Psoas muscle (tissue), 8 donors: ENCODE measurements around the gene FBXL20. TPM values are rescaled to one million over a fixed set of nuclear protein-coding genes. Genes with fewer than 3 reads are reported as not detected.
"Not testable (repeated sequence)": the region's sequence is repeated elsewhere in the genome, so short reads cannot be mapped to it uniquely, and the experiment has no call there.

Experiments used
- ATAC-seq, 4 donors: fragments of 200-7000 bp; cut with Tn5 transposase; one replicate each; pipeline ENCODE4 v1.9.1; 2020; ENCODE audit warnings: moderate library complexity in 3 of 4, mild to moderate bottlenecking in 2 of 4
- DNase-seq, 2 donors: peaks; one replicate each; pipeline ENCODE4 v3.0.0-alpha.2; 2020
- H3K27ac ChIP-seq: fragments of 200-600 bp; one replicate; pipeline ENCODE4 v1.8.0; 2022
- H3K27me3 ChIP-seq, 3 donors: fragments of 200-600 bp in 1 of 3; one replicate each; pipeline versions ENCODE4 v1.6.1 to v1.8.0; 2013 to 2022; ENCODE audit warnings: low read length in 2 of 3, mild to moderate bottlenecking in 2 of 3, moderate library complexity in 1 of 3; ENCODE audit not compliant: insufficient read depth in 3 of 3
- H3K36me3 ChIP-seq, 2 donors: fragments of 200-600 bp in 1 of 2; one replicate each; pipeline versions ENCODE4 v1.6.1 to v1.8.0; 2013 to 2022; ENCODE audit warnings: low read depth in 1 of 2, mild to moderate bottlenecking in 1 of 2, moderate library complexity in 1 of 2; ENCODE audit not compliant: insufficient read depth in 1 of 2
- H3K4me1 ChIP-seq: fragments of 200-600 bp; one replicate; pipeline ENCODE4 v1.8.0; 2022
- H3K4me3 ChIP-seq: fragments of 200-600 bp; one replicate; pipeline ENCODE4 v1.8.0; 2022; ENCODE audit warnings: mild to moderate bottlenecking
- H3K9me3 ChIP-seq: fragments of 200-600 bp; one replicate; pipeline ENCODE4 v1.8.0; 2022
- CTCF ChIP-seq: fragments of 200-600 bp; IDR thresholded peaks from one replicate; pipeline ENCODE4 v1.8.0; 2022; ENCODE audit warnings: antibody characterized with exemption
- WGBS, 3 donors: extraction: QIAGEN DNeasy Blood & Tissue Kit; methylation state at CpG; one replicate each; pipeline versions ENCODE4 v1.1.6 to v1.1.7; 2013; 5-methylcytosine and 5-hydroxymethylcytosine counted together
- intact Hi-C, 2 donors: fragments of 100-400 bp; cut with DNase I; formaldehyde crosslinking; loops; one replicate each; pipeline versions ENCODE4 v1.11.0 to v1.14.2; 2022
- polyA plus RNA-seq, 3 donors: library from polyadenylated mRNA; stranded (reverse); fragments of 200-250 nt; gene quantifications; one replicate each; pipeline ENCODE4 v1.2.3, GENCODE V29; 2013
- total RNA-seq, 4 donors: library from RNA; stranded (reverse); fragmentation: NEBNext Ultra II Directional in 2 of 4; extraction: Animal tissue kit (Norgen Biotek cat#: 25700) in 2 of 4; gene quantifications; one replicate each; pipeline versions ENCODE4 v1.2.1 to v1.2.4, GENCODE V29; 2021 to 2023
- donor health status: healthy with polysubstance abuse.
- donor health status: DM: no; HTN: no; CAD: no; lungs with moderate emphysema.
- donor health status: Bipolar disorder and iron deficiency.
- donor health status: healthy.
- donor health status: DM: yes; HTN: yes; CAD: no.
- donor health status: DM: no; HTN: no; CAD: no.
- donor health status: DM: no; HTN: no; CAD: no.
- donor health status: DM: yes; HTN: yes; CAD: no.

The FBXL20 gene
- total and polyA plus RNA-seq, 7 donors, result 0.89 to 8.7 (median 8.0) TPM

GRCh38 chr17:39376434-39376833 lies 25.0 kb downstream of the FBXL20 start:
- H3K36me3 ChIP-seq, result no peaks in the 10 kb centered on the region
- peak in 2 of 4 donors; percentile 19 to 53 for ATAC-seq

GRCh38 chr17:39367805-39368204 lies 33.6 kb downstream of the FBXL20 start:
- ATAC-seq, intact Hi-C loops, H3K27ac ChIP-seq, H3K27me3 ChIP-seq, H3K36me3 ChIP-seq, DNase-seq, H3K4me3 ChIP-seq, H3K9me3 ChIP-seq: not testable (repeated sequence)
- 97 to 100% (median 99%) methylated on average over 4 of the region's 4 CpGs for WGBS, 3 donors
- H3K4me1 ChIP-seq, result peaks cover 15% of the 10 kb centered on the region

More at GRCh38 chr17:39376434-39376833, 25.0 kb downstream of the FBXL20 start:
- intact Hi-C loops, result no loop called here
- H3K4me3 ChIP-seq, result no peak overlapping the region
- no peak for DNase-seq
- no peak overlapping the region for H3K27ac ChIP-seq
- peaks cover 21% of the 10 kb centered on the region for H3K4me1 ChIP-seq
- no peaks in the 10 kb centered on the region for H3K9me3 ChIP-seq
- TF ChIP-seq CTCF, result no peak
- H3K27me3 ChIP-seq, result no peaks in the 10 kb centered on the region
- 39 to 46% (median 46%) methylated on average over 2 of the region's 2 CpGs for WGBS, 3 donors

- intact Hi-C loops, result no loop called here
- Histone ChIP-seq H3K27ac (no peak overlapping the region), H3K36me3 (no peaks in the 10 kb centered on the region), H3K4me1 (peaks cover 19% of the 10 kb centered on the region), H3K4me3 (no peak overlapping the region), H3K9me3 (no peaks in the 10 kb centered on the region), H3K27me3 (no peaks in the 10 kb centered on the region)
- no peak for ATAC-seq
- TF ChIP-seq CTCF, result no peak
- WGBS, 3 donors, result 75 to 80% (median 80%) methylated on average over 5 of the region's 5 CpGs
- DNase-seq, result no peak
Observed at GRCh38 chr17:39365872-39366271, 35.6 kb downstream of the FBXL20 start.

GRCh38 chr17:39365242-39365641 lies 36.2 kb downstream of the FBXL20 start:
- ATAC-seq (peak in 2 of 4 donors; percentile 55 to 70), DNase-seq (no peak)
- WGBS, 3 donors, result 42 to 63% (median 45%) methylated on average over 4 of the region's 4 CpGs
- H3K27ac ChIP-seq, result peak overlapping the region; percentile 8
- intact Hi-C loops, result no loop called here
- TF ChIP-seq CTCF, result no peak
- H3K9me3 ChIP-seq, result no peaks in the 10 kb centered on the region
- H3K4me3 ChIP-seq, result no peak overlapping the region
- H3K36me3 ChIP-seq, result no peaks in the 10 kb centered on the region
- H3K4me1 ChIP-seq, result peaks cover 25% of the 10 kb centered on the region
- H3K27me3 ChIP-seq, result no peaks in the 10 kb centered on the region

GRCh38 chr17:39364236-39365025 lies 37.0 kb downstream of the FBXL20 start:
- 85 to 87% (median 86%) methylated on average over 8 of the region's 8 CpGs for WGBS, 3 donors
- ATAC-seq (peak in 1 of 4 donors; percentile 35), DNase-seq (no peak)
- no peak overlapping the region for H3K27ac ChIP-seq
- H3K4me3 ChIP-seq, result no peak overlapping the region
- TF ChIP-seq CTCF, result no peak
- no peaks in the 10 kb centered on the region for H3K27me3 ChIP-seq
- no peaks in the 10 kb centered on the region for H3K36me3 ChIP-seq
- H3K9me3 ChIP-seq, result no peaks in the 10 kb centered on the region
- intact Hi-C loops, result no loop called here
- H3K4me1 ChIP-seq, result peaks cover 33% of the 10 kb centered on the region
